HG03103 (cell line): ENCODE measurements around the gene EXOG.
A peak's percentile ranks its signal among the peaks of the same experiment; 100 is the strongest.

Experiments used
- ATAC-seq: cut with Tn5 transposase; IDR thresholded peaks from one replicate; pipeline ENCODE4 v1.9.1; 2021; ENCODE audit warnings: low read depth; ENCODE audit not compliant: unreplicated experiment

The EXOG gene

GRCh38 chr3:38507120-38507519 is 11.0 kb downstream of the EXOG start:
- ATAC-seq = peak; percentile 100

GRCh38 chr3:38509732-38510131 is 13.6 kb downstream of the EXOG start:
- no peak for ATAC-seq

GRCh38 chr3:38510631-38511030 is 14.5 kb downstream of the EXOG start:
- no peak for ATAC-seq

GRCh38 chr3:38511546-38511945 is 15.4 kb downstream of the EXOG start:
- ATAC-seq = no peak

- no peak for ATAC-seq
Measured at GRCh38 chr3:38515367-38515766, 19.2 kb downstream of the EXOG start.

- ATAC-seq = no peak
Measured at GRCh38 chr3:38516669-38517068, 20.5 kb downstream of the EXOG start.

GRCh38 chr3:38519000-38519399 is 22.9 kb downstream of the EXOG start:
- no peak for ATAC-seq

- no peak for ATAC-seq
Measured at GRCh38 chr3:38519651-38520050, 23.5 kb downstream of the EXOG start.

- no peak for ATAC-seq
Measured at GRCh38 chr3:38521391-38521987, 25.3 kb downstream of the EXOG start.

GRCh38 chr3:38522002-38522401 is 25.9 kb downstream of the EXOG start:
- no peak for ATAC-seq

GRCh38 chr3:38524141-38524739 is 28.1 kb downstream of the EXOG start:
- ATAC-seq = no peak

- no peak for ATAC-seq
Measured at GRCh38 chr3:38526792-38527191, 30.7 kb downstream of the EXOG start.

GRCh38 chr3:38528457-38528856 is 32.3 kb downstream of the EXOG start:
- ATAC-seq = no peak

- no peak for ATAC-seq
Measured at GRCh38 chr3:38532529-38532928, 36.4 kb downstream of the EXOG start.

- no peak for ATAC-seq
Measured at GRCh38 chr3:38533285-38533976, 37.3 kb downstream of the EXOG start.

GRCh38 chr3:38534180-38534579 is 38.0 kb downstream of the EXOG start:
- ATAC-seq = no peak

- ATAC-seq = no peak
Measured at GRCh38 chr3:38534604-38535003, 38.5 kb downstream of the EXOG start.

GRCh38 chr3:38536671-38537070 is 40.5 kb downstream of the EXOG start:
- no peak for ATAC-seq

- ATAC-seq = no peak
Measured at GRCh38 chr3:38538773-38539353, 42.7 kb downstream of the EXOG start.

GRCh38 chr3:38541806-38542205 is 45.7 kb downstream of the EXOG start:
- no peak for ATAC-seq

GRCh38 chr3:38542401-38543298 is 46.5 kb downstream of the EXOG start:
- no peak for ATAC-seq
